ENCODE data around the gene MAN1A1.

DNA sequence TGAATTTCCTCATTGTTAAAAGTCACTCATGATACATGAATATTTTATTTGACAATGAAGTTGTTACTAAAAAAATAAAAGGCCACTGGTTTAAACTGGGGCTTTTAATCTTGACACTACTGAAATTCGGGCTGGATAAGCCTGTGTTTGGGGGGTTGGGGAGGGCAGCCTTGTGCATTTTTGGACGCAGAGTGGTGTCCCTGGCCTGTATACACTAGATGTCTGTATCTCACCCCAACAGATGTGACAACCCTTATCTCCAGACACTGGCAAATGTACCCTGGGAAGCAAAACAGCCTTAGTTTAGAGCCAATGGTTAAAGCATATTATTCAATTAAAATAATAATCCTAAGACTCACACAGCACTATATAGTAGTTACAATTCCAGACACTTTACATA, 24.8 kb downstream of the MAN1A1 start:
- no peak for TF ChIP-seq BHLHE40 (IDR thresholded peaks at IDR 0.05; ENCODE audit: borderline replicate concordance)
- TF ChIP-seq SP1 (IDR thresholded peaks at IDR 0.05), result no peak
- no peak for TF ChIP-seq ELF4 (IDR thresholded peaks at IDR 0.05)
- no peak for TF ChIP-seq FOXK2 (IDR thresholded peaks at IDR 0.05)
- no peak for TF ChIP-seq L3MBTL2 (conservative IDR thresholded peaks at IDR 0.05)
- TF ChIP-seq FOXA1 (IDR thresholded peaks at IDR 0.05), result no peak
- TF ChIP-seq FOXM1 (IDR thresholded peaks at IDR 0.05; ENCODE audit: borderline replicate concordance), result no peak
- TF ChIP-seq NFRKB (IDR thresholded peaks at IDR 0.05), result no peak
- TF ChIP-seq ZNF384 (IDR thresholded peaks at IDR 0.05), result no peak
- TF ChIP-seq ARNT (IDR thresholded peaks at IDR 0.05), result no peak
- TF ChIP-seq LEF1 (IDR thresholded peaks at IDR 0.05; ENCODE audit: borderline replicate concordance), result no peak
